H9 (cell line): ENCODE results near the gene BSX. TPM values are rescaled to one million over a fixed set of nuclear protein-coding genes. Genes with fewer than 3 reads are reported as not detected.

Experiments used
- DNase-seq: peaks from one replicate; pipeline ENCODE4 v3.0.0-alpha.2; 2017
- H2AFZ ChIP-seq: one replicate; pipeline ENCODE4 v1.6.1; 2013; ENCODE audit warnings: mild to moderate bottlenecking, low read length, control low read depth, moderate library complexity
- H2AK5ac ChIP-seq: 2 replicates; pipeline ENCODE4 v1.6.1; 2013; ENCODE audit warnings: low read length, control low read depth, mixed read lengths; ENCODE audit not compliant: insufficient read length
- H2BK120ac ChIP-seq: one replicate; pipeline ENCODE4 v1.6.1; 2013; ENCODE audit warnings: low read depth, mild to moderate bottlenecking, low read length, control low read depth, inconsistent platforms; ENCODE audit not compliant: poor library complexity, severe bottlenecking
- H2BK12ac ChIP-seq: 2 replicates; pipeline ENCODE4 v1.6.1; 2013; ENCODE audit warnings: low read length, control low read depth, mixed read lengths, low read depth; ENCODE audit not compliant: insufficient read length
- H2BK15ac ChIP-seq: 2 replicates; pipeline ENCODE4 v1.6.1; 2013; ENCODE audit warnings: low read depth, low read length, control low read depth
- H2BK20ac ChIP-seq: one replicate; pipeline ENCODE4 v1.6.1; 2013; ENCODE audit warnings: low read depth, mild to moderate bottlenecking, low read length, control low read depth, inconsistent platforms; ENCODE audit not compliant: poor library complexity, severe bottlenecking
- H2BK5ac ChIP-seq: 2 replicates; pipeline ENCODE4 v1.6.1; 2013; ENCODE audit warnings: low read length, control low read depth, mixed read lengths; ENCODE audit not compliant: insufficient read length
- H3K14ac ChIP-seq: 2 replicates; pipeline ENCODE4 v1.6.1; 2013; ENCODE audit warnings: low read length, control low read depth; ENCODE audit not compliant: insufficient read depth
- H3K18ac ChIP-seq: 2 replicates; pipeline ENCODE4 v1.6.1; 2013; ENCODE audit warnings: low read depth, mild to moderate bottlenecking, mixed read lengths, low read length, control low read depth; ENCODE audit not compliant: insufficient read length
- H3K23ac ChIP-seq: 2 replicates; pipeline ENCODE4 v1.6.1; 2013; ENCODE audit warnings: low read length, control low read depth, mixed read lengths, low read depth; ENCODE audit not compliant: insufficient read length
- H3K23me2 ChIP-seq: 2 replicates; pipeline ENCODE4 v1.6.1; 2013; ENCODE audit warnings: low read depth, mild to moderate bottlenecking, mixed read lengths, low read length, control low read depth; ENCODE audit not compliant: insufficient read length, poor library complexity, severe bottlenecking
- H3K27ac ChIP-seq: 2 replicates; pipeline ENCODE4 v1.5.1; 2013; ENCODE audit warnings: low read length, control low read depth, mixed read lengths, low read depth; ENCODE audit not compliant: insufficient read length
- H3K27me3 ChIP-seq: 2 replicates; pipeline ENCODE4 v1.6.1; 2013; ENCODE audit warnings: low read length, control low read depth, inconsistent platforms; ENCODE audit not compliant: insufficient read depth
- H3K4ac ChIP-seq: 2 replicates; pipeline ENCODE4 v1.6.1; 2013; ENCODE audit warnings: low read depth, mild to moderate bottlenecking, control low read depth, inconsistent platforms, low read length, moderate library complexity
- H3K4me1 ChIP-seq: 2 replicates; pipeline ENCODE4 v1.6.1; 2013; ENCODE audit warnings: low read length, control low read depth, inconsistent platforms; ENCODE audit not compliant: insufficient read depth
- H3K4me2 ChIP-seq: 2 replicates; pipeline ENCODE4 v1.6.1; 2013; ENCODE audit warnings: low read length, control low read depth, mixed read lengths; ENCODE audit not compliant: insufficient read length, insufficient read depth
- H3K56ac ChIP-seq: 2 replicates; pipeline ENCODE4 v1.6.1; 2013; ENCODE audit warnings: low read depth, mild to moderate bottlenecking, mixed read lengths, low read length, control low read depth; ENCODE audit not compliant: insufficient read length
- H3K79me1 ChIP-seq: 2 replicates; pipeline ENCODE4 v1.6.1; 2013; ENCODE audit warnings: low read depth, mild to moderate bottlenecking, moderate library complexity, low read length, control low read depth, inconsistent platforms; ENCODE audit not compliant: insufficient read depth, poor library complexity, severe bottlenecking
- H3K79me2 ChIP-seq: 2 replicates; pipeline ENCODE4 v1.6.1; 2013; ENCODE audit warnings: low read length, control low read depth, inconsistent platforms; ENCODE audit not compliant: insufficient read depth
- H3K9ac ChIP-seq: 2 replicates; pipeline ENCODE4 v1.6.1; 2013; ENCODE audit warnings: low read length, control low read depth, mixed read lengths; ENCODE audit not compliant: insufficient read length; ENCODE audit errors: extremely low read depth
- H3K9me3 ChIP-seq: one replicate; pipeline ENCODE4 v1.6.1; 2013; ENCODE audit warnings: low read depth, low read length, inconsistent platforms; ENCODE audit not compliant: control insufficient read depth
- H3T11ph ChIP-seq: one replicate; pipeline ENCODE4 v1.6.1; 2013; ENCODE audit warnings: mild to moderate bottlenecking, low read length, control low read depth, inconsistent platforms
- H4K20me1 ChIP-seq: one replicate; pipeline ENCODE4 v1.6.1; 2013; ENCODE audit not compliant: control insufficient read depth, insufficient read length, insufficient read depth
- H4K5ac ChIP-seq: 2 replicates; pipeline ENCODE4 v1.6.1; 2013; ENCODE audit warnings: low read depth, mild to moderate bottlenecking, mixed read lengths, low read length, control low read depth; ENCODE audit not compliant: insufficient read length
- H4K8ac ChIP-seq: replicated peaks from 2 replicates; pipeline ENCODE4 v1.6.1; 2013; ENCODE audit warnings: low read length, control low read depth, mixed read lengths, low read depth; ENCODE audit not compliant: insufficient read length
- H4K91ac ChIP-seq: 2 replicates; pipeline ENCODE4 v1.6.1; 2013; ENCODE audit warnings: low read depth, mild to moderate bottlenecking, moderate library complexity, mixed read lengths, low read length, control low read depth; ENCODE audit not compliant: insufficient read length
- H3K27ac Mint-ChIP-seq, 3 experiments: 2 replicates in 2 of 3; 3 replicates in 1 of 3; pipeline ENCODE4 v1.8.0; 2020 to 2021; ENCODE audit warnings: mixed read lengths in 3 of 3, mild to moderate bottlenecking in 1 of 3, moderate library complexity in 1 of 3
- H3K27me3 Mint-ChIP-seq: 2 replicates; pipeline ENCODE4 v1.8.0; 2021; ENCODE audit warnings: low read depth, mild to moderate bottlenecking, moderate library complexity, mixed read lengths
- H3K36me3 Mint-ChIP-seq, 3 experiments: 2 replicates in 2 of 3; 3 replicates in 1 of 3; pipeline ENCODE4 v1.8.0; 2020 to 2021; ENCODE audit warnings: low read depth in 3 of 3, mixed read lengths in 3 of 3; ENCODE audit not compliant: insufficient read depth in 1 of 3
- H3K4me1 Mint-ChIP-seq, 2 experiments: 2 replicates each; pipeline ENCODE4 v1.8.0; 2020; ENCODE audit warnings: mixed read lengths in 2 of 2
- H3K4me3 Mint-ChIP-seq, 2 experiments: 2 replicates in 1 of 2; 3 replicates in 1 of 2; pipeline ENCODE4 v1.8.0; 2020 to 2021; ENCODE audit warnings: mild to moderate bottlenecking in 2 of 2, mixed read lengths in 2 of 2, moderate library complexity in 1 of 2
- H3K9me3 Mint-ChIP-seq, 2 experiments: 2 replicates in 1 of 2; 3 replicates in 1 of 2; pipeline ENCODE4 v1.8.0; 2020; ENCODE audit warnings: mild to moderate bottlenecking in 2 of 2, mixed read lengths in 2 of 2, moderate library complexity in 1 of 2
- WGBS: extraction: QIAGEN DNeasy Blood & Tissue Kit; methylation state at CpG from one replicate; pipeline ENCODE4 v1.1.7; 2013; ENCODE audit warnings: missing lambda C conversion rate, low lambda C conversion rate, mixed read lengths; ENCODE audit not compliant: insufficient read length; ENCODE audit errors: extremely low coverage; 5-methylcytosine and 5-hydroxymethylcytosine counted together
- total RNA-seq: library from RNA; stranded (reverse); gene quantifications from 2 replicates; pipeline ENCODE4 v1.2.1, GENCODE V29; 2021
- TF ChIP-seq, protein P1 (sequence below): fragments of 200-600 bp; sonication (generic); conservative IDR thresholded peaks from 3 replicates; pipeline ENCODE4 v1.8.0; 2021; ENCODE audit warnings: antibody characterized with exemption, mild to moderate bottlenecking

Gene BSX
- total RNA-seq, 1 experiment from 2014 or later: not detected

DNA sequence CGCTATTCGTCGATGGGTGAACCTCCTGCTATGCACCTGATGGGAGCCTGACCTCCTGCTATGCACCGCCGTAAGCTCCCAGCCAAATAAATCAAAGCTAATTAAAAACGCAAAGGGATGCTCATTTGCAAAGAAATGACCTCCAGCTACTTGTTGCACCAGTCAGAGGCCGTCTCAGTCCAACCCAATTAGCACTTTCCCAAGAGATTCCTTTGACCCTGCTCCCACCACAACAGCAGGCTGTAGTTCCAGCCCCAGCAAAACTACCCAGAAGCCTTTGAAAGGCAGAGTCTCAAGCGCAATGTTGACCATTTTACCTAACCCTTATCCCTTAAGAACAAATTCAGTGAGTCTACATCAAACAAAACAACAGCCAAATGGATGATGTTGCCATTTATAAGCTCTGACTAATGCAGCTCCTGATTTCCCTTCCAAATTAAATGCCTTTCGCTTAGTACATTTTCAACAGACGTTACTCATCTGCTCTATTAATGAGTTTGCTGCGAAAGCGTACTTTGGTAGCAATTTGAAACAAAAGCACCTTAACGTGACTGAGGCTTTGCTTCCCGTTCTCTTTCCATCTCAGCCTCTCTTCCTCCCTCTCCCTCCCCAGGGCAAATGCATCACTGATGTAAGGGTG is 17.2 kb upstream of the BSX start:
- Histone ChIP-seq H2BK15ac (no peak overlapping the region), H2BK12ac (no peak overlapping the region), H3K79me1 (no peaks in the 10 kb centered on the region), H3K23ac (no peak overlapping the region), H4K8ac (no peak overlapping the region), H2BK20ac (no peak overlapping the region), H2BK120ac (no peak overlapping the region), H3K9me3 (no peaks in the 10 kb centered on the region), H2BK5ac (no peak overlapping the region), H3K27ac (no peak overlapping the region), H3K18ac (no peak overlapping the region), H4K5ac (no peak overlapping the region), H3K79me2 (no peaks in the 10 kb centered on the region), H3T11ph (no peak overlapping the region), H2AK5ac (no peak overlapping the region), H3K56ac (no peak overlapping the region), H3K9ac (no peak overlapping the region), H3K23me2 (no peaks in the 10 kb centered on the region), H3K14ac (no peak overlapping the region), H3K4me1 (no peaks in the 10 kb centered on the region), H3K4me2 (no peak overlapping the region), H4K20me1 (no peaks in the 10 kb centered on the region), H4K91ac (no peak overlapping the region), H3K27me3 (no peaks in the 10 kb centered on the region), H3K4ac (no peak overlapping the region), H2AFZ (no peak overlapping the region)
- H3K27ac Mint-ChIP-seq: 0 out of 7 replicates have a peak overlapping the region, but pooled peaks of 1 of the 3 experiments have one; percentile 30
- WGBS: no CpG with 5 or more reads among the region's 14 CpGs
- DNase-seq: no peak
- TF ChIP-seq, protein P1, sequence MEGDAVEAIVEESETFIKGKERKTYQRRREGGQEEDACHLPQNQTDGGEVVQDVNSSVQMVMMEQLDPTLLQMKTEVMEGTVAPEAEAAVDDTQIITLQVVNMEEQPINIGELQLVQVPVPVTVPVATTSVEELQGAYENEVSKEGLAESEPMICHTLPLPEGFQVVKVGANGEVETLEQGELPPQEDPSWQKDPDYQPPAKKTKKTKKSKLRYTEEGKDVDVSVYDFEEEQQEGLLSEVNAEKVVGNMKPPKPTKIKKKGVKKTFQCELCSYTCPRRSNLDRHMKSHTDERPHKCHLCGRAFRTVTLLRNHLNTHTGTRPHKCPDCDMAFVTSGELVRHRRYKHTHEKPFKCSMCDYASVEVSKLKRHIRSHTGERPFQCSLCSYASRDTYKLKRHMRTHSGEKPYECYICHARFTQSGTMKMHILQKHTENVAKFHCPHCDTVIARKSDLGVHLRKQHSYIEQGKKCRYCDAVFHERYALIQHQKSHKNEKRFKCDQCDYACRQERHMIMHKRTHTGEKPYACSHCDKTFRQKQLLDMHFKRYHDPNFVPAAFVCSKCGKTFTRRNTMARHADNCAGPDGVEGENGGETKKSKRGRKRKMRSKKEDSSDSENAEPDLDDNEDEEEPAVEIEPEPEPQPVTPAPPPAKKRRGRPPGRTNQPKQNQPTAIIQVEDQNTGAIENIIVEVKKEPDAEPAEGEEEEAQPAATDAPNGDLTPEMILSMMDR: no peak
- no peaks in the 10 kb centered on the region for H3K9me3 Mint-ChIP-seq
- no peak overlapping the region for H3K4me3 Mint-ChIP-seq
- H3K36me3 Mint-ChIP-seq: no peaks in the 10 kb centered on the region
- peaks cover 15% of the 10 kb centered on the region for H3K27me3 Mint-ChIP-seq
- H3K4me1 Mint-ChIP-seq: peaks cover 13 to 14% of the 10 kb centered on the region in 2 experiments
